ENCODE measurements around the gene RUFY3. TPM values are rescaled to one million over a fixed set of nuclear protein-coding genes. Genes with fewer than 3 reads are reported as not detected.

RUFY3 gene
- total and polyA plus RNA-seq, 2 of the 4 experiments (the other 2 are of a cell fraction): 19.6 to 28.9 TPM

DNA sequence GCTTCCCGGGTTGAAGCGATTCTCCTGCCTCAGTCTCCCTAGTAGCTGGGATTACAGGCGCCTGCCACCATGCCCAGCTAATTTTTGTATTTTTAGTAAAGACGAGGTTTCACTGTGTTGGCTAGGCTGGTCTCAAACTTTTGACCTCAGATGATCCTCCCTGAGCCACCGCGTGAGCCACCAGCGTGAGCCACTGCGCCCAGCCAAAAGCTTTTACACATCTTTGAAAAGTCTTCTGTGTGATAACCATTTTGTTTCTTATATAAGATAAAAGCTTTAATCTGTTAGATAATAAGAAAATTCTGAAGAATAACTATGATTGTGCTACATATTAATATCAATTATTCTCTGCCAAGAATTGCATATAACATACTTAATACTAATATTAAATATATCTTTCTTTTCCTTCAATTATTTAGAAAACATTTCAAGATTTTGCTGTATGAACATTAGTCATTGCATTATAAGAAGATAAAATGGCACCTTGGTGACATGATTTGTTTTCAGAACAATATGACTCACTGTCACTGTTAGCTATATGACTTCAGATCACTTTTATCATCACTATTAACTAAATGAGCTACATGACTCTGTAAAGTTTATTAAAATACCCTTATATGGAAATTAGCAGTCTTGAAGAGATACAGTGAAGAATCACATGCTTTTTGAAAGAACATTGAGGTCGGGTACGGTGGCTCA lies 33.4 kb downstream of the RUFY3 start:
- POLR2A ChIA-PET (ENCODE audit: unreplicated experiment): no interaction called here
- no peak overlapping the region for H2AK5ac ChIP-seq (ENCODE audit: low read depth, low read length)
- CTCF ChIA-PET: interaction anchor here (0.5 kb wide), 1 partner anchor 201 kb away, joined by 4 read pairs; no protein-coding TSS in a partner anchor
- no peak overlapping the region for H2BK120ac ChIP-seq (ENCODE audit: low read depth, low read length)
- H3K56ac ChIP-seq (ENCODE audit: extremely low read depth, insufficient read depth, low read length): no peak overlapping the region
- H2BK5ac ChIP-seq (ENCODE audit: low read depth, low read length, poor library complexity, severe bottlenecking): no peak overlapping the region
- no peak overlapping the region for H3K4ac ChIP-seq (ENCODE audit: low read depth, low read length)
- peaks cover 19 to 40% of the 10 kb centered on the region in 2 experiments for H3K79me1 ChIP-seq (ENCODE audit: low read depth in 1 of 2, low read length in 2 of 2)
- H3K4me3 ChIP-seq (ENCODE audit: insufficient read depth, low read depth, low read length): no peak overlapping the region
- H3K4me2 ChIP-seq (ENCODE audit: low read depth, low read length): no peak overlapping the region
- 80% methylated on average over 2 of the region's 10 CpGs; no CpG with 5 or more reads in 1 of the 2 experiments for WGBS, 2 experiments (ENCODE audit: extremely low coverage in 2 of 2, insufficient read length in 1 of 2)
- H3K9me3 ChIP-seq (ENCODE audit: control insufficient read depth, insufficient read depth, low read length): no peaks in the 10 kb centered on the region
- TF ChIP-seq MXI1 (IDR thresholded peaks at IDR 0.05; ENCODE audit: borderline replicate concordance, low read depth, low read length): no peak
- TF ChIP-seq, protein P1, sequence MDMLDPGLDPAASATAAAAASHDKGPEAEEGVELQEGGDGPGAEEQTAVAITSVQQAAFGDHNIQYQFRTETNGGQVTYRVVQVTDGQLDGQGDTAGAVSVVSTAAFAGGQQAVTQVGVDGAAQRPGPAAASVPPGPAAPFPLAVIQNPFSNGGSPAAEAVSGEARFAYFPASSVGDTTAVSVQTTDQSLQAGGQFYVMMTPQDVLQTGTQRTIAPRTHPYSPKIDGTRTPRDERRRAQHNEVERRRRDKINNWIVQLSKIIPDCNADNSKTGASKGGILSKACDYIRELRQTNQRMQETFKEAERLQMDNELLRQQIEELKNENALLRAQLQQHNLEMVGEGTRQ (IDR thresholded peaks at IDR 0.05; ENCODE audit: low read depth, low read length): no peak
- no peak for TF ChIP-seq NFE2L2 (IDR thresholded peaks at IDR 0.05; ENCODE audit: low read depth, low read length)
- TF ChIP-seq MAZ (IDR thresholded peaks at IDR 0.05; ENCODE audit: borderline replicate concordance, low read depth, low read length): no peak
- TF ChIP-seq SMC3 (IDR thresholded peaks at IDR 0.05; ENCODE audit: low read depth, low read length): no peak
- TF ChIP-seq BHLHE40 (IDR thresholded peaks at IDR 0.05; ENCODE audit: low read depth, low read length): no peak
- TF ChIP-seq RCOR1 (IDR thresholded peaks at IDR 0.05; ENCODE audit: insufficient replicate concordance, low read length): no peak
- no peak for TF ChIP-seq FOS (IDR thresholded peaks at IDR 0.05; ENCODE audit: low read depth, low read length)
- no peak for TF ChIP-seq CHD1 (IDR thresholded peaks at IDR 0.05; ENCODE audit: low read depth, low read length)
- no peak for TF ChIP-seq POLR2A (IDR thresholded peaks at IDR 0.05; ENCODE audit: low read depth, low read length)
- TF ChIP-seq CEBPB (IDR thresholded peaks at IDR 0.05; ENCODE audit: low read depth, low read length): no peak
- peaks cover 5% of the 10 kb centered on the region; the same call in 1 of the 2 replicates for H4K20me1 ChIP-seq (ENCODE audit: insufficient read depth, low read length)
- no TSS peak for BruUV-seq (replicated peaks)
- no peaks in the 10 kb centered on the region for H3K4me1 ChIP-seq (ENCODE audit: control insufficient read depth, insufficient read depth, low read length)
- no peak for DNase-seq
- ATAC-seq (ENCODE audit: low read depth): no peak
- no peak overlapping the region for H3K27ac ChIP-seq (ENCODE audit: insufficient read depth, low read length)
- H3K9me1 ChIP-seq (ENCODE audit: insufficient read depth, low read length): no peaks in the 10 kb centered on the region; the same call in none of the 2 replicates
- no peaks in the 10 kb centered on the region for H3K27me3 ChIP-seq (ENCODE audit: control insufficient read depth, insufficient read depth, low read length)
- no peak overlapping the region for H4K5ac ChIP-seq (ENCODE audit: low read depth, low read length)
- H2BK20ac ChIP-seq (ENCODE audit: low read depth, low read length): no peak overlapping the region
- intact Hi-C loops (cut with micrococcal nuclease) (no loop called here), in situ Hi-C loops (cut with MboI; ENCODE audit: low sequenced_read_pairs) (no loop called here), dilution Hi-C loops (cut with HindIII; ENCODE audit: low sequenced_read_pairs, unreplicated experiment) (no loop called here)
- no peak overlapping the region for H3K23ac ChIP-seq (ENCODE audit: low read depth, low read length)
- no peak overlapping the region for H2BK15ac ChIP-seq (ENCODE audit: low read depth, low read length)
- H3K14ac ChIP-seq (replicated peaks; ENCODE audit: low read depth, low read length): no peak overlapping the region
- H2AFZ ChIP-seq (replicated peaks; ENCODE audit: low read length, poor library complexity): no peak overlapping the region
- H4K8ac ChIP-seq (ENCODE audit: low read depth in 2 of 2, low read length in 2 of 2): no peak overlapping the region
- H3K36me3 ChIP-seq (ENCODE audit: control insufficient read depth, insufficient read depth, low read length): peaks cover 1% of the 10 kb centered on the region; the same call in 1 of the 2 replicates
- H4K91ac ChIP-seq (ENCODE audit: insufficient read depth, low read depth, low read length): no peak overlapping the region
- H2AK9ac ChIP-seq (replicated peaks; ENCODE audit: low read depth, low read length, poor library complexity): no peak overlapping the region
- H3K18ac ChIP-seq (ENCODE audit: low read depth, low read length): no peak overlapping the region
- H3K9ac ChIP-seq (ENCODE audit: low read depth, low read length): no peak overlapping the region

Data from IMR-90 (cell line).